Activated T-cell treated with anti-CD3 and anti-CD28 coated beads for 4 hours (primary cell): ENCODE results near the gene CREBBP.

Experiments
- DNase-seq: peaks from one replicate; pipeline ENCODE4 v3.0.0-alpha.2; 2020

The CREBBP gene

GRCh38 chr16:3698941-3699340 lies 181.6 kb downstream of the CREBBP start:
- no peak for DNase-seq

DNA sequence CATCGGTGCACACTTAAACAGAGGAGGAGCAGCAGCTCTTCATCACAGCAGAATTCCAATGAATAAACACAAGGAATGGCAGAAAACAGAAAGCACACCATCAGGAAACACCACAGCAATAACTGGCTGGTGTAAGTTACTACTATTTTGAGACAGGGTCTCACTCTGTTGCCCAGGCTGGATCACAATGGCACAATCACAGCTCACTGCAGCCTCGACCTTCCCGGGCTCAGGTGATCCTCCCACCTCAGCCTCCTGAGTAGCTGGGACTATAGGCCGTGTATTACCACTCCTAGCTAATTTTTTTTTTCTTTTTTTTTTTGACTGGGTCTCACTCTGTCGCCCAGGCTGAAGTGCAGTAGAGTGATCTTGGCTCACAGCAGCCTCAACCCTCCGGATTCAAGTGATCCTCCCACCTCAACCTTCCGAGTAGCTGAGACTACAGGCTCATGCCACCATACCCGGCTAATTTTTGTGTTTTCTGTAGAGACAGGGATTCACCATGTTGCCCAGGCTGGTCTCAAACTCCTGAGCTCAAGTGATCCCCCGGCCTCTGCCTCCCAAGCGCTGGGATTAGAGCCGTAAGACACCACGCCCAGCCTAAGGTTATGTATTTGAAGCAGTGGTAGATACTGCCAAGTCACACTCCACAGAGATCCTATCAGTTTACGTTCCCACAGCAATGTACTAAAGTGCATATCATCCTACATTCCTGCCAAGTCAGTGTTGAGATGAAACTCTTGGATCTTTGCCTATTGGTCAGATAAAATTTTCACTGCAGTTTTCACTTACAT lies 183.9 kb downstream of the CREBBP start:
- no peak for DNase-seq

DNA sequence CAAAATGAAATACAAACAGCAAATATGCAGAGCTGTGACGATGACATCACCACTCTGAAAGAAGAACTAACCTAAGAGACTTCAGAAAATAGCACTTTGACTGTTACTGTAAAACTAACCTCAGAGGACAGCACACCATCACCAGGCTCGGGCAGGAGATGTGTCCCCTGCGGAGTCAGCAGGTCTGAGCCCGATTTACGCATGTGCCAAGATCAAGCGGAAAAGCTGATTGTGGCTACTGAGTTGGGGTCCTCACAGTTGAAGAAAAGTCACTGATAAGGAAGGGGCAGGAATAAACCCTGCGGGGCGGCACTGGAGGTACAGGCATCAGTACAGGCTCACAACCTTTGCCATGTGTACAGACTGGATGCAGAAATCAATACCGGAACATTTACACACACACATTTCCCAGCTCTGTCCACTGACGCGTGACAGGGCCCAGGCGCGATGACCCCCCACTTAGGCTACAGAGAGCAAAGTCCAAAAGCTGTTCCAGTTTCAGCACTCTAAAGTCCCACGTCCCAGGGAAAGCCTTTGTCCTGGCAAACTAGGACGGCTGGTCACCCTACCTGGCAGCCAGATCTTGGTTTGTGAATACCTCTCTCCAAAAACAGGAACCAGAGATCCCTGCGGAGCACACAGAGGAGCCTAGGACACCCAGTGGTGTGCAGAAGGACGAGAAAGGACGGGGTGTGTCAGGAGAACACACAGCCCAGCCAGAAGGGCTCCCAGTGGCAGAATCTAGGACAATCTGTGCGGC lies 184.7 kb downstream of the CREBBP start:
- no peak for DNase-seq

DNA sequence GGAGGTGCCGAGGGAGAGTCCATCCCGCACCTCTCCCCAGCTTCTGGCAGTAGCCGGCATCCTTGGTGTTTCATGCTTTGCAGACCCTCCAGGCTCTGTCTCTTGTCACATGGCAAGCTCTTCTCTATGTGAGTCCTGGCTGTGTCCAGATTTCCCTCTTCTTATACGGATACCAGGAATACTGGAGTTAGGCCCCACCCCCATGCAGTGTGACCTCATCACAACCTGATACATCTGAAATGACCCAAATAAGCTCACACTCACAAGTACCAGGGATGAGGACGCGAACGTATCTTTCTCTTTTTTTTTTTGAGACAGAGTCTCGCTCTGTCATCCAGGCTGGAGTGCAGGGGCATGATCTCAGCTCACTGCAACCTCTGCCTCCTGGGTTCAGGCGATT lies 186.5 kb downstream of the CREBBP start:
- no peak for DNase-seq

- DNase-seq: no peak
Observed at GRCh38 chr16:3691761-3692160, 188.8 kb downstream of the CREBBP start.

GRCh38 chr16:3690980-3691720 lies 189.4 kb downstream of the CREBBP start:
- DNase-seq: no peak

GRCh38 chr16:3690470-3690928 lies 190.0 kb downstream of the CREBBP start:
- peak; percentile 80 for DNase-seq

GRCh38 chr16:3689731-3690130 lies 190.8 kb downstream of the CREBBP start:
- no peak for DNase-seq

- DNase-seq: no peak
Observed at GRCh38 chr16:3687792-3688191, 192.7 kb downstream of the CREBBP start.

- no peak for DNase-seq
Observed at GRCh38 chr16:3687021-3687420, 193.5 kb downstream of the CREBBP start.

DNA sequence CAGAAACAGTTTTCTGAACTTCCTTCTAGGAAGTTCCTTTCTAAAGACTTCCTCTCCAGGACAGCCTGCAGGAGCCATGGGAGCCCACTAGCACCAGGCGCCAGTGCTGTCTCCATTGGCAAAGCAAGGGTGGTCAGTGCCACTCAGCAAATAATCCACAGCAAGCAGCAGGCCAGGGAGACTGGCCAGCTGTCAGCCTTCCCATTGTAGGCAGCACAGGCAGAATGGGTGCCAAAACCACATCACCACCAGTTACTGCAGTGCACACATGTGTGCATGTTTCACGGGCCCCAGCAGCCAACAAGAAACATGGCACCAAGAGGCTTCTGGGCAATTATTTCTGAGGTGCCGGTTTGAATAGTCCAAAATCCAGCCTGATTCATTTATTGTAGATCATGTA lies 199.3 kb downstream of the CREBBP start:
- DNase-seq: no peak

- no peak for DNase-seq
Observed at GRCh38 chr16:3677994-3678393, 202.5 kb downstream of the CREBBP start.

DNA sequence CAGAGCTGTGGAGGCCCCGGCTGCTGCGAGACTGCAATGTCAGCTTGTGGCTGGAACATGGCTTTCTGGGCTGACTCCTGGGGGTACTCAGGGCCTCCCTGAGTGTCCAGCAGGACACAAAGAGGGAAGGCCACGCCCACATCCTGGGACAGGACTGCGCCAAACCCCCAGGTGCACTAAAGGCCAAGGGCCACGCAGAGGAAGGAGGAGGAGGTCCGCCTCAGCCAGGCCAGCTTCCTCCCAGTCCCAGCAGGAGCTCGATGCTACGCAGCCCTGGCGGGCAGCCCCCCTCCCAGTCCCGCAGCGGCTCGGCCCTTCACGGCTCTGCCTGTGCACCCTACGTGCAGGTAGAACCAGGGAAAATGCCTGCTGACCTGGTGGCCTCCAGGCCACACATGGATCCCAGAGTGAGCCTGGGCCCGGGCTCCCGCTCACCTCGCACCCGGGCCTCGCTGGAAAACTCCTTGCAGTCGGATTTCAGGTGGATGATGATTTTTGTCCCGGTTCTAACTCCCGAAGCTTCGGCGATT lies 204.8 kb downstream of the CREBBP start:
- no peak for DNase-seq
